Stimulated activated CD8-positive, alpha-beta memory T cell treated with anti-CD3 and anti-CD28 coated beads, Interleukin-15, amount 100 ng/mL, for 48 hours (primary cell): ENCODE results near the gene ZNF436.

Experiments
- DNase-seq, 2 donors: peaks; one replicate each; pipeline ENCODE4 v3.0.0-alpha.2; 2020; ENCODE audit warnings: low read depth in 2 of 2

The ZNF436 gene

DNA sequence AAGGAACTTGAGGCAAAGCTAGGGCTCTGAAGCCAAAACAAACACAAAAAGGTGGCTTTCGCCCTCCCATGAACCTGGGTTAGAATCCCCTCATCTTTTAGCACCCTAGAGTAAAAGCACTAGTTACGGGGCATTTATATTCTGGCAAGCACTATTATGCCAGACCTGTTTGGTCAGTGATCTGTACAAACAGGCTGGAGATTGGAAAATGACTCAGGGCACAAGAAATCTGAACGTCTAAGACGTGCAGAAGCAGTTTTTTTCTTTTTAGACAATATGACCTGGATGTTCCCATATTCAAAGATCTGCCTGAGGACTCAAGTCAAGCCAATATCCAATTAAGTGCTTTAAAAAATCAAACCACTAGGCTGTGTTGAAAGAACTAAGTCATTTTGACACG is 3.0 kb downstream of the ZNF436 start:
- no peak for DNase-seq

- DNase-seq, result no peak
Observed at GRCh38 chr1:23366146-23366545, 3.5 kb downstream of the ZNF436 start.

- DNase-seq, result no peak
Observed at GRCh38 chr1:23362218-23362713, 7.4 kb downstream of the ZNF436 start.

GRCh38 chr1:23358310-23358875 is 11.2 kb downstream of the ZNF436 start:
- no peak for DNase-seq

- no peak for DNase-seq
Observed at GRCh38 chr1:23357138-23357908, 12.3 kb downstream of the ZNF436 start.

DNA sequence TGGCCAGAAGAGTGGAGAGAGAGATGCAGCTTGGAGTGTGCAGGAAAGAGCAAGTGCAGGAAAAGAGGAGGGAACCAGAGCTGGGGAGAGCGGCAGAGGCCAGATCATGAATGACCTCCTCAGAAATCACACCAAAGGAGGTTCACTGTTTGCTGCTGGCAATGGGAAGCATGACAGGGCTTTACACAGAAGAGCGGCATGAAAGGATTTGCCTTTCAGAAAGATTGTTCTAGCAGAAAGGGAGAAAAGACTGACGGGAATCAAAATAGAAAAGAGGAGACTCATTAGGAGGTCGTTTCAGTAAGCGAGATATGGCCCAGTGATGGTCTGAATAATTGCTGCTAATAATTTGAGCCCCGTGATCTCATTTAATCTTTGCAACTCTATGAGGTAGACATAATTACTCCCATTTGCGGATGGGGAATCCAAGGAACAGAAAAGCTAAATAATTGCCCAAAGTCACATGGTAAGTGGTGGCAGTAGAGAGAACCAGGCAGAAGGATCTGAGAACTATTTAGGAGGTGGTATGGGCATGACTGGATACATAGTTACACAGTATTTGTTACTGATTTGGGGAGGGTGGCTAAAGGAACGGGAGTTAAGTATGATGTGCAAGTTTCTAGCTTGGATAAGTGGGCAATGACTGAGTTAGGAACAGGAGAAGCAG is 13.0 kb downstream of the ZNF436 start:
- DNase-seq, result no peak

- DNase-seq, result no peak
Observed at GRCh38 chr1:23354245-23354644, 15.4 kb downstream of the ZNF436 start.

GRCh38 chr1:23352096-23352695 is 17.4 kb downstream of the ZNF436 start:
- DNase-seq, result no peak

- no peak for DNase-seq
Observed at GRCh38 chr1:23345920-23346319, 23.7 kb downstream of the ZNF436 start.

DNA sequence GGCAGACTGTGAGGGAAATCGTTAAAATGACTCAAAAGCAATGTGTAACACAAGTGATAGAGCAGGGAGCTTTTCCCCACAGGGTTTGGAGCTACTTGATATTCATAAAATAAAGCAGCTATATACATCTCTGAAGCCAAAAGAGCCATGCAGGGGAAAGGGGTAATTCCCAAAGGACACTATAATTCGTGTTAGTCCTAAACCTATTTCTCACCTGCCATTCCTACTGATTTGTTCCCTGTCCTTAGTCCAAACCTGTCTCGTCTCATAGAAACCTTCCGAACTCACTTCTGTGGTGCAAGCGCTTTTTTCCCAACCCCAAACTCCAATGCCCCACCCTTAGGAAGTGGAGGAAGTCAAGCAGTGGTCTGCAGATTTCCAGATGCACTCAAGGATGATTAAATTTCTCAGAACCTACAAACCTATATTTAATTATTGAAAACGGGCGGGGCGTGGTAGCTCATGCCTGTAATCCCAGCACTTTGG is 24.6 kb downstream of the ZNF436 start:
- DNase-seq, result no peak

DNA sequence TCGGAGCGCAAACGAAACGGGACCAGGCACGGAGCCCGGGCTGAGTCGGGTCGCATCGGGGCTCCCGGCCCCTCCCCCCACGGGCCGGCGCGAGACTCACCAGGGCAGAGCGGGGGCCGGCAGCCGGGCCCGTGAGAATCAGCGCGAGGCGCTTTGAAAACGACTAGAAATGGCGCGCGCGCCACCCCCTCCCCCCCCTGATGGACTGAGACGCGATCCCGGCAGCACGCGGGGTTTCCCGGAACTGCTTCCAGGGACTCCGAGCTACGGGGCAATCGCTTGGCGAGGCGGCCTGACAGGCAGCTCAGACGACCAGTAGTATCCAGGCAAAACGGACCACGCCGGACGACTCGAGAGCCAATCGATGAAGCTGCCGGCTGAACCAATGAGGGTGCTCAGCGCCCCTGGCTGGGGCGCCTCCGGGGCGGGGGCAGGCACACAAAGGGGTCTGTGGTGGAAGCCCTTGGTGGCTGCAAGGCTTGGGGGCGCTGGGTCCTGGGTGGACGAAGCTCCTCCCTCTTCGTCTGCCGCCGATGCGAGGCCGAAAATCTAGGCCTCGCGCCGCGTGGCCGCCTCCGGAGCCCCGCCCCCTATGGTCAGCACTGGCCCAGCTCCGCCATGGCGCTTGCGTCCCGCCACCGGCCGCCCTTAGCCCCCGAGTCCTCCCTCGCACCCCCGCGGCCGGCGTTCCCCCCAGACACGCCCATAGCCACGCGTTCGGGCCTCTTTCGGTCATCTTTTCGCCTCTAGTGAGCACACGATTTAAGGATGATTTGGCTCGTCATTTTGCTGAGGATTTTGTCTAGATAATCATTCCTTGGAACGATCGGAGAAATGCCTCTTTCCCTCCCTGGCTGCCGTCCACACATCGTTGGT is 25.3 kb downstream of the ZNF436 start, which contains the start of gene HNRNPR:
Gene HNRNPR (minus strand): TSS at position 174 of the 876 bp plus-strand sequence. CDS start 3,276 bp downstream, outside the sequence.
- peak; percentile 98 to 99 for DNase-seq

- peak; percentile 42 to 52 for DNase-seq
Observed at GRCh38 chr1:23343221-23344110, 26.2 kb downstream of the ZNF436 start.

DNA sequence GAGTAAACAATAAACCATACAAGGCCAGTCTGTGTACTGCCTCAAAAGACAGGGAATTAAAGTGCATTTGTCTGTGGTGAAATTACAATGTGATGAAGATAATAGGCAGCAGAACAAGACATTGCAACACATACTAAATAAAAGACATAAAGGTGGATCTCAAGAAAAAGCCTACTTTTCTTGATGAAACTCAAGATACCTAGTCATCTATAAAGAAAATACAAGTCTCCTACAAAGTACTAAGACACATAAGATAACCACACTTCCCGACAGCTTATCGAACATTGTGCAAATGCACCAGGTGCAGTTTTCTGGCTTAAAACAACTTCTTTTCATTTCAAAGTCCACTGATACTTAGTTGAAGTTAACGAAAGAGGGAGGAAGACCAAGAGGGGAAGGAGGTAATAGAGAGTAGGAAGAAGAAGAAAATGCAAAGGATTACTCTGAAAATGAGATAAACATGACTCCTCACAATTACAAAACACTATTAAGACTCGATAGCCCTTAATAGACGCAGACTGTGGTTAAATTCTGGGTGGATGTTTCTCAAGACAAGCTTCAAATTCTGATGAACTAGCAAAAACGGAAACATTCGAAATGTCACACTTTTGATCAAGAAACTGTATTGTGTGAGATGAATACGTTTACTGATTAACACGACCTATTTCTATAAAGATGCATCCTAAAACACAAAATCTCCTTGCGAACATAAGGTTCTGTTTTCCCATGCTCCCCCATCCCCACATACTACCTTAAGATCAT is 27.5 kb downstream of the ZNF436 start:
- DNase-seq, result no peak

GRCh38 chr1:23339632-23340031 is 30.0 kb downstream of the ZNF436 start:
- no peak for DNase-seq

DNA sequence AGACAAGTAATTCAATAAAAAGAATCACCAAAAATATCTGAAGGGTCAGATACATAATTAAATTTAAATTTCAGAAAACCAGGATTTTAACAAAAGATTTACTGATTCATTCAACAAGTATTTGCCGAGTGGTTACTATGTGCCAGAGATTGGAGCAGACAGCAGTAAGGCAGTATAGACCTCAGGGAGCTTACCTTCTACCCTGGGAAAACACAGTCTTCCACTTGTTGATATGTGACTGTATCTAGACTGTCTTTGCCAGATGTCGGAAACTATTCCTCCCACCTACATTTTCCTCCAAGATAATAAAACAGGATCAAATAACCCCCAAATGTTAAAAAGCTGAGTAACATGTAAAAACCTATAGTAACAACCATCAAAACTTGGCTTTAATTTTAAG is 31.8 kb downstream of the ZNF436 start:
- no peak for DNase-seq

- no peak for DNase-seq
Observed at GRCh38 chr1:23331713-23332112, 37.9 kb downstream of the ZNF436 start.

- no peak for DNase-seq
Observed at GRCh38 chr1:23330846-23331245, 38.8 kb downstream of the ZNF436 start.

- DNase-seq, result no peak
Observed at GRCh38 chr1:23325393-23325792, 44.2 kb downstream of the ZNF436 start.

- no peak for DNase-seq
Observed at GRCh38 chr1:23322770-23323169, 46.9 kb downstream of the ZNF436 start.
